Erythroblast (primary cell): ENCODE data around the gene AMZ2.
"Not testable (repeated sequence)": the region's sequence is repeated elsewhere in the genome, so short reads cannot be mapped to it uniquely, and the experiment has no call there.

Source experiments
- GATA1 ChIP-seq: IDR thresholded peaks from 2 replicates; pipeline ENCODE4 v1.6.1; 2011; ENCODE audit warnings: low read depth, mild to moderate bottlenecking, control low read depth, low read length, moderate library complexity
- POLR2A ChIP-seq: IDR thresholded peaks from 2 replicates; pipeline ENCODE4 v1.6.1; 2011; ENCODE audit warnings: mild to moderate bottlenecking, low read length

DNA sequence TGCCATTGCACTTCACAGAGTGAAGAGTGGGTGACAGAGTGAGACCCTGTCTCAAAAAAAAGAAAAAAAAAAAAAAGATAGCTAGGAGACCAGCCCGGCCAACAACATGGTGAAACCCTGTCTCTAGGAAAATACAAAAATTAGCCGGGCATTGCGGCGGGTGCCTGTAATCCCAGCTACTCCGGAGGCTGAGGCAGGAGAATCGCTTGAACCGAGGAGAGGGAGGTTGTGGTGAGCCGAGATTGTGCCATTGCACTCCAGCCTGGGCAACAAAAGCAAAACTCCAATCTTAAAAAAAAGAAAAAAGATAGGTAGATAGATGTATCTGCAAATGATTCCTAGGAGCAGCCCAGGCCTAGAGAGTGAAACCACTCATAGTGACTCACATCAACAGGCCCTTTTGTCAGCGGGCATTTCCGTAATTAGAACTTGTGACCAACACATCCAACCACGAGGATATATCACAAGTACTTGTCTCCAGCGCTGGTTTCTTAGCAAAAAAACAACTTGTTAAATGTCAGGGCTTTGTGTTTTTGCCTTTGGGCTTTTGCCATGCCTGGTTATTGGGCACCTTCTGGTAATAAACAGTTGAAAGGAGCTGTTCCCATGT is 13.0 kb upstream of the AMZ2 start:
- TF ChIP-seq POLR2A, GATA1: not testable (repeated sequence)
